Esophagus muscularis mucosa (tissue), 4 donors: ENCODE results near the gene HEBP2.

ENCODE experiments used
- CTCF ChIP-seq, 3 experiments: fragments of 200-600 bp in 2 of 3; fragments of 450-650 bp in 1 of 3; sonication (generic) in 2 of 3; IDR thresholded peaks; one replicate each; pipeline ENCODE4 v1.5.1; 2017 to 2019; ENCODE audit warnings: antibody characterized with exemption in 3 of 3, mild to moderate bottlenecking in 2 of 3, moderate library complexity in 1 of 3
- EP300 ChIP-seq: sonication (generic); formaldehyde crosslinking; IDR thresholded peaks from one replicate; pipeline ENCODE4 v1.6.1; 2017; ENCODE audit warnings: antibody characterized with exemption
- POLR2A ChIP-seq: fragments of 450-650 bp; IDR thresholded peaks from one replicate; pipeline ENCODE4 v1.6.1; 2017; ENCODE audit warnings: antibody characterized with exemption, moderate library complexity, mild to moderate bottlenecking, low read depth
- POLR2AphosphoS5 ChIP-seq, 2 donors: sonication (generic); formaldehyde crosslinking; IDR thresholded peaks; one replicate each; pipeline ENCODE4 v1.6.1; 2017; ENCODE audit warnings: antibody characterized with exemption in 2 of 2

DNA sequence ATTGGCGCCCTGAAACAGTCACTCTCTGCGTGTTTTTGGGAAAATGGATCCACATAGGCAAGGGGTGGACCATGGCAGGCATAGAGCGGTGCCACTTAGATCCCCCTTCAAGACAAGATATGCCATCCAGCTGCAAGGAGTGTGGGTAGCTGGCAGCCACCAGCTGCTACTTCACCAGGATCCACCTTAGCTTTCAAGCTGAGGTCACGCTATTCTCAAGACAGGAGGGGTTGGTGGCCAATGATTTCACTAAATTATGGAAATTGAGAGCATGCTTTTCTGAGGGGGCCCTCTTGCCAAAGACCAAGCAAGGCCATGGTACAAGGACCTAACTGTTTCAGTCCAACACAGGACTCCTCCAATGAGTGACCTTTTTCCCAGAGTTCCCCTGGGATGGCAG is 16.3 kb downstream of the HEBP2 start:
- TF ChIP-seq POLR2A, result no peak
- TF ChIP-seq CTCF (IDR thresholded peaks at IDR 0.05), result no peak
- TF ChIP-seq POLR2AphosphoS5 (IDR thresholded peaks at IDR 0.05), result no peak
- no peak for TF ChIP-seq EP300
